Activated T-cell treated with anti-CD3 and anti-CD28 coated beads for 48 hours (primary cell): ENCODE data around the gene TEX29.

Source experiments
- DNase-seq: peaks from one replicate; pipeline ENCODE4 v3.0.0-alpha.2; 2020; ENCODE audit warnings: low read depth

Gene TEX29

GRCh38 chr13:111370570-111371535, 50.4 kb downstream of the TEX29 start:
- DNase-seq, result no peak

- DNase-seq, result no peak
Measured at GRCh38 chr13:111371720-111372119, 51.3 kb downstream of the TEX29 start.

- DNase-seq, result no peak
Measured at GRCh38 chr13:111372651-111373425, 52.4 kb downstream of the TEX29 start.

GRCh38 chr13:111373486-111373885, 53.0 kb downstream of the TEX29 start:
- DNase-seq, result no peak

GRCh38 chr13:111380431-111380830, 60.0 kb downstream of the TEX29 start:
- DNase-seq, result no peak

- no peak for DNase-seq
Measured at GRCh38 chr13:111382411-111382810, 62.0 kb downstream of the TEX29 start.

GRCh38 chr13:111382877-111383276, 62.4 kb downstream of the TEX29 start:
- no peak for DNase-seq

GRCh38 chr13:111383591-111384440, 63.4 kb downstream of the TEX29 start:
- DNase-seq, result no peak

- DNase-seq, result no peak
Measured at GRCh38 chr13:111384441-111385182, 64.2 kb downstream of the TEX29 start.

- DNase-seq, result no peak
Measured at GRCh38 chr13:111385183-111385857, 64.9 kb downstream of the TEX29 start.

GRCh38 chr13:111387026-111387871, 66.8 kb downstream of the TEX29 start:
- no peak for DNase-seq

- no peak for DNase-seq
Measured at GRCh38 chr13:111387945-111388600, 67.6 kb downstream of the TEX29 start.

GRCh38 chr13:111388851-111389500, 68.5 kb downstream of the TEX29 start:
- DNase-seq, result peak; percentile 23

GRCh38 chr13:111389621-111390521, 69.4 kb downstream of the TEX29 start:
- DNase-seq, result no peak

- no peak for DNase-seq
Measured at GRCh38 chr13:111390522-111391270, 70.3 kb downstream of the TEX29 start.

- no peak for DNase-seq
Measured at GRCh38 chr13:111392486-111392885, 72.0 kb downstream of the TEX29 start.

- DNase-seq, result no peak
Measured at GRCh38 chr13:111393221-111393790, 72.9 kb downstream of the TEX29 start.
